ENCODE results near the gene MAN1A1.

MAN1A1 gene

GRCh38 chr6:119345114-119345513, 4.4 kb downstream of the MAN1A1 start:
- no peak overlapping the region for H3K9ac ChIP-seq (ENCODE audit: low read length)
- no peaks in the 10 kb centered on the region for H3K36me3 ChIP-seq (ENCODE audit: control insufficient read depth, low read depth, low read length)

DNA sequence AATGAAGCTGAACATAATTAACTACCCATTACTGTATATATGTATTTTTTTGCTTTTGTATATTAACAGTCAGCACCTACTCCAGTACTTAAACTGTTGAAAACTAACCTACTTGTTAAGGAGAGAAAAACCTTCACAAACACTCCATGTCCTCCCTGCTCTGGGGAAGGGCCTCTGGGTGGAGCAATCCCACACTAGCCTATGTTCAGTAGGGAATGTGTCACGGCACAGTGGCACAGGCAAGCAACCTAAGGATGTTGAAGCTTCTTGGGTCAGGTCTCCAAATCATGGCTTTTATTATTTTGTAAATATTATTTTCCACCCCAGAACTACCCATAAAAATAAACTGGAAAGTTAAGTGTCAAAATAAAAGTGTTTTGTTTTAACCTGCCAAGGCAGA, 5.3 kb downstream of the MAN1A1 start:
- H3K4me3 ChIP-seq (ENCODE audit: low read length) = no peak overlapping the region
- H3K27ac ChIP-seq (ENCODE audit: low read length) = no peak overlapping the region

More at GRCh38 chr6:119345114-119345513, 4.4 kb downstream of the MAN1A1 start:
- Histone ChIP-seq H3K27ac (ENCODE audit: low read length) (no peak overlapping the region), H3K4me1 (ENCODE audit: control insufficient read depth, low read depth, low read length) (peaks cover 12% of the 10 kb centered on the region), H3K27me3 (ENCODE audit: control insufficient read depth, insufficient read depth, low read length) (peaks cover 31% of the 10 kb centered on the region), H3K9me3 (ENCODE audit: control insufficient read depth, low read depth, low read length) (no peaks in the 10 kb centered on the region), H3K4me3 (ENCODE audit: low read length) (no peak overlapping the region)

GRCh38 chr6:119343573-119344146, 5.9 kb downstream of the MAN1A1 start:
- H3K4me3 ChIP-seq (ENCODE audit: low read length) = no peak overlapping the region
- H3K27ac ChIP-seq (ENCODE audit: low read length) = no peak overlapping the region
- H3K9me3 ChIP-seq (ENCODE audit: control insufficient read depth, low read depth, low read length) = no peaks in the 10 kb centered on the region
- no peak overlapping the region for H3K9ac ChIP-seq (ENCODE audit: low read length)
- H3K36me3 ChIP-seq (ENCODE audit: control insufficient read depth, low read depth, low read length) = no peaks in the 10 kb centered on the region
- H3K27me3 ChIP-seq (ENCODE audit: control insufficient read depth, insufficient read depth, low read length) = peaks cover 24% of the 10 kb centered on the region
- H3K4me1 ChIP-seq (ENCODE audit: control insufficient read depth, low read depth, low read length) = peaks cover 12% of the 10 kb centered on the region

More for the DNA sequence above, 5.3 kb downstream of the MAN1A1 start:
- no peak overlapping the region for H3K9ac ChIP-seq (ENCODE audit: low read length)
- no peaks in the 10 kb centered on the region for H3K9me3 ChIP-seq (ENCODE audit: control insufficient read depth, low read depth, low read length)
- peaks cover 29% of the 10 kb centered on the region for H3K27me3 ChIP-seq (ENCODE audit: control insufficient read depth, insufficient read depth, low read length)
- H3K36me3 ChIP-seq (ENCODE audit: control insufficient read depth, low read depth, low read length) = no peaks in the 10 kb centered on the region
- peaks cover 12% of the 10 kb centered on the region for H3K4me1 ChIP-seq (ENCODE audit: control insufficient read depth, low read depth, low read length)

- Histone ChIP-seq H3K9me3 (ENCODE audit: control insufficient read depth, low read depth, low read length) (no peaks in the 10 kb centered on the region), H3K36me3 (ENCODE audit: control insufficient read depth, low read depth, low read length) (no peaks in the 10 kb centered on the region), H3K4me3 (ENCODE audit: low read length) (no peak overlapping the region), H3K4me1 (ENCODE audit: control insufficient read depth, low read depth, low read length) (peaks cover 12% of the 10 kb centered on the region), H3K9ac (ENCODE audit: low read length) (no peak overlapping the region), H3K27ac (ENCODE audit: low read length) (no peak overlapping the region), H3K27me3 (ENCODE audit: control insufficient read depth, insufficient read depth, low read length) (peaks cover 19% of the 10 kb centered on the region)
Observed at GRCh38 chr6:119343167-119343566, 6.4 kb downstream of the MAN1A1 start.

- Histone ChIP-seq H3K27ac (ENCODE audit: low read length) (no peak overlapping the region), H3K9me3 (ENCODE audit: control insufficient read depth, low read depth, low read length) (no peaks in the 10 kb centered on the region), H3K4me1 (ENCODE audit: control insufficient read depth, low read depth, low read length) (peaks cover 9% of the 10 kb centered on the region), H3K27me3 (ENCODE audit: control insufficient read depth, insufficient read depth, low read length) (peaks cover 12% of the 10 kb centered on the region), H3K9ac (ENCODE audit: low read length) (no peak overlapping the region), H3K36me3 (ENCODE audit: control insufficient read depth, low read depth, low read length) (no peaks in the 10 kb centered on the region), H3K4me3 (ENCODE audit: low read length) (no peak overlapping the region)
Observed at GRCh38 chr6:119342430-119342829, 7.1 kb downstream of the MAN1A1 start.

DNA sequence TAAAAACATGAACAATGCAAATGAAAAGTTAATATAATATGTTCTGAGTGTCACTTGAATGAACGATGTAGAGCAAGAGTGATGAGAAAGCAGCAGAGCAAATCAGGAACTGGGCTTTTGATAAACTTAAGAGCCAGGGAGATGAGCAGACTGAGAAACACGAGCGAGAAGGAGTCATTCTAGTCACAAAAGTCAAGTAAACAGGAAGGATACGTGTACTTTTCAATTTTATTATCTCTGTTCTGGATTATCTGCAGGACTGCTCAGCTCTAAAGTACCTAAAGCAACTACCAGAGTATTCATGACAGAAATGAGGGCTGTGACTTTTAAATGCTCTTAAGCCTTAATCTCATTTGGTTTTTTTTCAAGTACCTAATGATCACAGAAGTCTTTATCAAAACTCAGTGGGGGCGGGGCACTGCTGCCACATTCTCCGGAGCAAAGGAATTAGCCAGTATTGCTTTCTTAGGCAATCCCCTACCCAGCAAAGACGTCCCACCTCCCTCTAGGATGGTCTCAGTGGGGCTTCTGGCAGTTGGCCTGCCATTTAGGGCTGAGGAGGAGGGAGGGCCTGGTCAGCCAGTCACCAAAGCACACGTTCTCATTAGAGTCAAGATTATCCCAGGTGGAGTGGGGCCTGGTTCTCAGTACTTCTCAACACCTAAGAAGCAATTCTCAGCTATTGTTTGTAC, 8.6 kb downstream of the MAN1A1 start:
- peaks cover 13% of the 10 kb centered on the region for H3K4me1 ChIP-seq (ENCODE audit: control insufficient read depth, low read depth, low read length)
- no peak overlapping the region for H3K4me3 ChIP-seq (ENCODE audit: low read length)
- H3K27ac ChIP-seq (ENCODE audit: low read length) = no peak overlapping the region
- H3K36me3 ChIP-seq (ENCODE audit: control insufficient read depth, low read depth, low read length) = no peaks in the 10 kb centered on the region
- no peaks in the 10 kb centered on the region for H3K9me3 ChIP-seq (ENCODE audit: control insufficient read depth, low read depth, low read length)
- H3K27me3 ChIP-seq (ENCODE audit: control insufficient read depth, insufficient read depth, low read length) = no peaks in the 10 kb centered on the region
- H3K9ac ChIP-seq (ENCODE audit: low read length) = no peak overlapping the region

- Histone ChIP-seq H3K27ac (ENCODE audit: low read length) (no peak overlapping the region), H3K9me3 (ENCODE audit: control insufficient read depth, low read depth, low read length) (no peaks in the 10 kb centered on the region), H3K4me3 (ENCODE audit: low read length) (no peak overlapping the region), H3K4me1 (ENCODE audit: control insufficient read depth, low read depth, low read length) (peaks cover 13% of the 10 kb centered on the region), H3K36me3 (ENCODE audit: control insufficient read depth, low read depth, low read length) (no peaks in the 10 kb centered on the region), H3K27me3 (ENCODE audit: control insufficient read depth, insufficient read depth, low read length) (no peaks in the 10 kb centered on the region), H3K9ac (ENCODE audit: low read length) (no peak overlapping the region)
Observed at GRCh38 chr6:119339941-119340456, 9.6 kb downstream of the MAN1A1 start.

- Histone ChIP-seq H3K4me3 (ENCODE audit: low read length) (no peak overlapping the region), H3K36me3 (ENCODE audit: control insufficient read depth, low read depth, low read length) (no peaks in the 10 kb centered on the region)
Observed at GRCh38 chr6:119337762-119338161, 11.8 kb downstream of the MAN1A1 start.

DNA sequence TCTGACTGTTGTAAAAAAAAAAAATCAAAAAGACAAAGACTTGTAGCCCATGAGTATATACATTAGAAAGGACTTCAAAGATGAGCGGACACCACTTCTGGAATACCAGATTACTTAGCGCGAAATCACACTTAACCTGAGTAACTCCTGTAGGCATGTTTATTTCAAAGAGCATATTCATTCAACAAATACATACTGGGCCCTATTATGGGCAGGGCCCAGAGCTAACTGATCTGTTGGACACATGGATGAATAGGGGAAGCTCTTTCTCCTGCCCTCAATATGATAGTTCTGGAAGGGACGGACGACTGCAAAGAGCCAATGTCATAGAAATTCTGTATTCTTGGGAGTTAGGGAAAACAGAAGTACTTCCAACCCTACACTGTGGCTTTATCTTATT, 12.3 kb downstream of the MAN1A1 start:
- Histone ChIP-seq H3K4me1 (ENCODE audit: control insufficient read depth, low read depth, low read length) (peaks cover 13% of the 10 kb centered on the region), H3K27ac (ENCODE audit: low read length) (no peak overlapping the region), H3K27me3 (ENCODE audit: control insufficient read depth, insufficient read depth, low read length) (no peaks in the 10 kb centered on the region), H3K4me3 (ENCODE audit: low read length) (no peak overlapping the region), H3K9me3 (ENCODE audit: control insufficient read depth, low read depth, low read length) (no peaks in the 10 kb centered on the region), H3K36me3 (ENCODE audit: control insufficient read depth, low read depth, low read length) (no peaks in the 10 kb centered on the region), H3K9ac (ENCODE audit: low read length) (no peak overlapping the region)

More at GRCh38 chr6:119337762-119338161, 11.8 kb downstream of the MAN1A1 start:
- peaks cover 13% of the 10 kb centered on the region for H3K4me1 ChIP-seq (ENCODE audit: control insufficient read depth, low read depth, low read length)
- no peak overlapping the region for H3K9ac ChIP-seq (ENCODE audit: low read length)
- no peaks in the 10 kb centered on the region for H3K27me3 ChIP-seq (ENCODE audit: control insufficient read depth, insufficient read depth, low read length)
- no peaks in the 10 kb centered on the region for H3K9me3 ChIP-seq (ENCODE audit: control insufficient read depth, low read depth, low read length)
- no peak overlapping the region for H3K27ac ChIP-seq (ENCODE audit: low read length)

DNA sequence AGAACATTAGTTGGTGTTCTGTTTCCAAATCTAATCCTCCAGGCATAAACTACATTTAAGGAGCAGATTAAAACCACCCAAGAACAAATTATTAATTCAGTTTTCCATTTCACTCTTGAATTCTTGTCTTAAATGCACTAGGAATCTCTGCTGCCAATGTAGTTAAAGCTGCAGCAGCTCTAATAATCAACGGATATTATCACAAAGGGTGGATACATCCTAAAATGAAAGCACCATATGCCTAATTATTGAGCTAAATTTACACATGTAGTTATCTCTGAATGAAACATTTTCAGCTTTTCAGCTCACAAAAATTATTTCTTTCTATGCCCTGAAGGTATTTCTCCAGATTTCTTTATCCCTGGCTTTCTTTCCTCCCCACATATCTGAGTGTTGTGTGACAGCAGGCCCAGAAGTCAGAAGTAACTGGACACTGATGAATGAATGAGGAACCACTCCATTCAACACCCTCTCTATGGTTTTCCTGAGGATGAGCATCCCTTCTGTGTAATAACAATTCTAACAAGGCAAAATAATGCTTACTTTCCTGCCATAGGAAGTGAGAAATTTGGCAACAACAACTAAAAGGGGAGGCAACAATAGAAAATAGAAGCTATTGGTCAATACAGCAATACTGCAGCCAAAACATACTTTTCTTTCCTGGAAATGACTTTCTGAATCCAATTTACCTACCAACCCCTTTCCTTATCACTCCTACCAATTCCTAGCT, 14.9 kb downstream of the MAN1A1 start:
- Histone ChIP-seq H3K36me3 (ENCODE audit: control insufficient read depth, low read depth, low read length) (no peaks in the 10 kb centered on the region), H3K27ac (ENCODE audit: low read length) (no peak overlapping the region)

DNA sequence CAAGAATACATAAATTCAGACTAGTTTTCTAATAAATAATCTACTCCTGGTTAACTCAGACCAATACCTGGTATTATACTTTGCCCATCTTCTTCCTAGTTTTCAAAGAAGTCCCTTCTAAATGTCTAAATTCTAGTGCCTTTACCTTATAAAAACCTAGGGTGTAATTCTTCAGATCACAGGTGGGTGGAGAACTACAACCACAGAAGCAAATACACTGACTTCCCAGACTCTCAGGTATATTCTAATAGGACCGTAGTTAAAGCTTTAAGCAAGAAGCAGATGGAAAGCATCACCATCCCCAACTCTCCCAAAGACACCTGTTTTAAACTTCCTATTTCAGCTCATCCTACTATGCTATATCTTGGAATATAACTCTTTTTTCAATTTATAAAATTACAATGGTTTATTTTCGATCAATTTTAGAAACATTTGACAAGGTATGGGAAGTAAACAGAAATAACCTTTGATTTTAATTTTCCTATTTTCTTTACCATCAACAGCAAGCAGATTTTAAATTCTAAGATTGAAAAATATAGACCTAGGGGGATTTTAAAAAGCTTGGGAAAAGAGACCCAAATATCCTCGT, 15.8 kb downstream of the MAN1A1 start:
- Histone ChIP-seq H3K9ac (ENCODE audit: low read length) (no peak overlapping the region), H3K4me3 (ENCODE audit: low read length) (no peak overlapping the region)

More for the DNA sequence above, 14.9 kb downstream of the MAN1A1 start:
- peaks cover 9% of the 10 kb centered on the region for H3K4me1 ChIP-seq (ENCODE audit: control insufficient read depth, low read depth, low read length)
- H3K9me3 ChIP-seq (ENCODE audit: control insufficient read depth, low read depth, low read length) = no peaks in the 10 kb centered on the region
- no peaks in the 10 kb centered on the region for H3K27me3 ChIP-seq (ENCODE audit: control insufficient read depth, insufficient read depth, low read length)
- H3K9ac ChIP-seq (ENCODE audit: low read length) = no peak overlapping the region
- no peak overlapping the region for H3K4me3 ChIP-seq (ENCODE audit: low read length)

More for the DNA sequence above, 15.8 kb downstream of the MAN1A1 start:
- Histone ChIP-seq H3K9me3 (ENCODE audit: control insufficient read depth, low read depth, low read length) (no peaks in the 10 kb centered on the region), H3K27ac (ENCODE audit: low read length) (no peak overlapping the region), H3K27me3 (ENCODE audit: control insufficient read depth, insufficient read depth, low read length) (no peaks in the 10 kb centered on the region), H3K4me1 (ENCODE audit: control insufficient read depth, low read depth, low read length) (peaks cover 9% of the 10 kb centered on the region), H3K36me3 (ENCODE audit: control insufficient read depth, low read depth, low read length) (no peaks in the 10 kb centered on the region)
